Central memory CD8-positive, alpha-beta T cell (primary cell): ENCODE results near the gene ENPP6.

ENCODE experiments used
- ATAC-seq: fragments of 150-1000 bp; cut with Tn5 transposase; replicated peaks from 2 replicates; pipeline ENCODE4 v1.10.0; 2022; ENCODE audit warnings: mild to moderate bottlenecking, moderate FRiP score, moderate number of reproducible peaks; ENCODE audit not compliant: poor library complexity, severe bottlenecking; ENCODE audit errors: extremely low read depth
- DNase-seq, 2 donors: peaks; one replicate each; pipeline ENCODE4 v3.0.0; 2021; ENCODE audit warnings: low spot score in 2 of 2
- H3K27ac Mint-ChIP-seq: one replicate; pipeline ENCODE4 v1.8.0; 2022; ENCODE audit warnings: low read depth, mild to moderate bottlenecking, moderate library complexity, mixed read lengths
- H3K27me3 Mint-ChIP-seq: one replicate; pipeline ENCODE4 v1.8.0; 2022; ENCODE audit warnings: mixed read lengths
- H3K36me3 Mint-ChIP-seq: one replicate; pipeline ENCODE4 v1.8.0; 2022; ENCODE audit warnings: mild to moderate bottlenecking, moderate library complexity, mixed read lengths; ENCODE audit not compliant: insufficient read depth
- H3K4me1 Mint-ChIP-seq: one replicate; pipeline ENCODE4 v1.8.0; 2022; ENCODE audit warnings: mixed read lengths
- H3K4me3 Mint-ChIP-seq: one replicate; pipeline ENCODE4 v1.8.0; 2022; ENCODE audit warnings: mild to moderate bottlenecking, moderate library complexity, mixed read lengths
- H3K9me3 Mint-ChIP-seq: one replicate; pipeline ENCODE4 v1.8.0; 2022; ENCODE audit warnings: mixed read lengths

ENPP6 gene

GRCh38 chr4:184197536-184198082, 20.1 kb downstream of the ENPP6 start:
- no peak for ATAC-seq
- H3K9me3 Mint-ChIP-seq: no peaks in the 10 kb centered on the region
- H3K4me3 Mint-ChIP-seq: no peak overlapping the region
- H3K4me1 Mint-ChIP-seq: no peaks in the 10 kb centered on the region
- no peak overlapping the region for H3K27ac Mint-ChIP-seq
- H3K36me3 Mint-ChIP-seq: peaks cover 2% of the 10 kb centered on the region
- DNase-seq: no peak
- peaks cover 35% of the 10 kb centered on the region for H3K27me3 Mint-ChIP-seq

DNA sequence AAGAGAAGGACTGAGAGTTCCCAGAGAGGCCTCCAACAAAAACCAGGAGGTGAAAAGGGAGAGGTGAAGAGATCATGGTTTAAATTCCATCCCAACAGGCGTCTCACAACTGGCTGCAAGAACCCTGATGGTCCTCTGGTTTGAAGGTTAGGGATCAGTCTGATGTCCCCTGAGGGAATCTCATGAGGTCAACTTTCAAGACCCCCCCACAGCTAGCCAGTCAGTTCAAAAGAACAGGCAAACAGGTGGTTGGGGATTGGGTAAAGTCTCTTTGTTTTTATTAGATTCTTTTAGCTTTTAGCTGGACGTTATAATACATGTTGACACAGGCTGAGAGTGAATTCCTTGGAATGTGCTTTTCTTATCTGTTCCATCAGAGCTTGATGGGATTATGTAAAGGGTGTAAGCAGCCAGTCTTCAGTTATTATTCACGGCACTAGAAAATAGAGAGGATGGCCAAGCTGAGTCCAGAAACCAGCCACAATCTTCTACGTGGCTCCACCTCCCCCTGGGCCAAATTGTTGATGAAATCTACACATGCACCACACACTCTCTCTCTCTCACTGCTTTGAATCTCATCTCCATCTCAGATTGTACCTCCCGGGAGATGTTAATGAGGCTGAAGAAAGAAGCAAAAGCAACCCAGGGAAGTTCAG, 20.8 kb downstream of the ENPP6 start:
- Mint-ChIP-seq H3K27me3 (peaks cover 35% of the 10 kb centered on the region), H3K9me3 (no peaks in the 10 kb centered on the region), H3K4me1 (no peaks in the 10 kb centered on the region), H3K4me3 (no peak overlapping the region), H3K27ac (no peak overlapping the region), H3K36me3 (peaks cover 2% of the 10 kb centered on the region)
- ATAC-seq (no peak), DNase-seq (no peak)

DNA sequence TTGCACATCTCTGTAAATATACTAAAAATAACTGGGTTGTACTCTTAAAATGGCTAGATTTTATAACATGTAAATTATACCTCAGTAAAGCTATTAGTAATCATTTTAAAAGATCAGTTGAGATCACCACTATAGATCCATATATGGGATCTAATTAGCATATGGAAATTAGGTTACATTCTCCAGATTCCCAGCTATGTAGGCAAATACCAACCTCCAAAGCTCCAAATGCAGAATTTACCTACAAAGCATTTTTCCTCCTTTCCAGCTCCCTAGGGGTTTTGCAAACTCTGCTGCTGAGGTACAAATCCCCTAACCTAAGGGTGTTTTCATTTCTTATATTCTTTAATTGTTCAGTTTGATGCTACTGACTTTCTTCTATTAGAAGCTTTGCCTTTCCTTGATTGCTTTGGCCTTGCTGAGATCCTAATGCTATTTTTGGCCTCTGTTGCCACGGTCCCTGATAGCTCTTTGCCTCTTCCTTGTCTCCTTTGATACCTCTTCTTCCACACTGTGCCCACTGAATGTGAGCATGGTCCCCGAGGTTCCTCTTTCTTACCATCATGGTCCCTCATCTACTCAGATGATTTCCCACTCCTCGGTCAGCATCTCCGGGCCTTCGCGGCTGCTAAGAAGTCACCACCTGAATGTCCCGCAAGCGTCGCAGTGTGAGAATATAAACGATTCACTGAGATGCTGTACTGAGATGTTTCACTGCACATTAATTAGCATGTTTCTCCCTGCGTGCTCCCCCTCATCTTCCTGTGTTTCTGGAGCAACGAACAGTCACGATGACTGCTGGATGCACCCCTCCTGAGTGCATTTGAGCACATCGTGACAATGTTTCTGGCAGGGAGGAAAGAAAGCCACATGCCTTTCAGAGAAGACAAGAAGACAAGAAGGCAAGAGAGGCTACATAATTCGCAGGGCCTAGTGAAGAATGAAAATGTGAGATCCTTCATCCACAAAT, 23.8 kb downstream of the ENPP6 start:
- H3K4me1 Mint-ChIP-seq: no peaks in the 10 kb centered on the region
- H3K27ac Mint-ChIP-seq: no peak overlapping the region
- DNase-seq (no peak), ATAC-seq (no peak)
- peaks cover 40% of the 10 kb centered on the region for H3K27me3 Mint-ChIP-seq
- H3K36me3 Mint-ChIP-seq: peaks cover 2% of the 10 kb centered on the region
- H3K9me3 Mint-ChIP-seq: no peaks in the 10 kb centered on the region
- no peak overlapping the region for H3K4me3 Mint-ChIP-seq

DNA sequence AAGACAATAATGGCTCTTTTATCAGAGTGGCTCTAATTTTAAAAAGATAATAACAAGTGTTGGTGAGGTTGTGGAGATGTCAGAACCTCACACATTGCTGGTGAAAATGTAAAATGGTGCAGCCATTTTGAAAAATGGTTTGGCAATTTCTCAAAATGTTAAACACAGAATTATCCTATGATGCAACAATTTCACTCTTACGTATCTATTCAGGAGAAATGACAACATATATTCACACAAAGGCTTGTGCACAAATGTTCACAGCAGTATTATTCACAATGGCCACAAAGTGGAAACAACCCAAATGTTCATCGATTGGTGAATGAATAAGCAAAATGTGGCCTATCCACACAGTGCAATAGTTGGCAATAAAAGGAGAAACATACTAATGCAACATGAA, 24.7 kb downstream of the ENPP6 start:
- no peak overlapping the region for H3K27ac Mint-ChIP-seq
- peaks cover 2% of the 10 kb centered on the region for H3K36me3 Mint-ChIP-seq
- ATAC-seq (no peak), DNase-seq (no peak)
- peaks cover 40% of the 10 kb centered on the region for H3K27me3 Mint-ChIP-seq
- H3K4me3 Mint-ChIP-seq: no peak overlapping the region
- H3K9me3 Mint-ChIP-seq: no peaks in the 10 kb centered on the region
- H3K4me1 Mint-ChIP-seq: no peaks in the 10 kb centered on the region

GRCh38 chr4:184191267-184191666, 26.4 kb downstream of the ENPP6 start:
- no peak overlapping the region for H3K4me3 Mint-ChIP-seq
- no peak for DNase-seq
- H3K9me3 Mint-ChIP-seq: no peaks in the 10 kb centered on the region
- H3K27me3 Mint-ChIP-seq: peaks cover 32% of the 10 kb centered on the region
- H3K36me3 Mint-ChIP-seq: peaks cover 2% of the 10 kb centered on the region
- no peaks in the 10 kb centered on the region for H3K4me1 Mint-ChIP-seq
- ATAC-seq: no peak
- no peak overlapping the region for H3K27ac Mint-ChIP-seq

GRCh38 chr4:184190711-184191110, 27.0 kb downstream of the ENPP6 start:
- Mint-ChIP-seq H3K27ac (no peak overlapping the region), H3K4me3 (no peak overlapping the region), H3K9me3 (no peaks in the 10 kb centered on the region), H3K27me3 (peaks cover 31% of the 10 kb centered on the region), H3K36me3 (peaks cover 2% of the 10 kb centered on the region), H3K4me1 (no peaks in the 10 kb centered on the region)
- ATAC-seq (no peak), DNase-seq (no peak)

DNA sequence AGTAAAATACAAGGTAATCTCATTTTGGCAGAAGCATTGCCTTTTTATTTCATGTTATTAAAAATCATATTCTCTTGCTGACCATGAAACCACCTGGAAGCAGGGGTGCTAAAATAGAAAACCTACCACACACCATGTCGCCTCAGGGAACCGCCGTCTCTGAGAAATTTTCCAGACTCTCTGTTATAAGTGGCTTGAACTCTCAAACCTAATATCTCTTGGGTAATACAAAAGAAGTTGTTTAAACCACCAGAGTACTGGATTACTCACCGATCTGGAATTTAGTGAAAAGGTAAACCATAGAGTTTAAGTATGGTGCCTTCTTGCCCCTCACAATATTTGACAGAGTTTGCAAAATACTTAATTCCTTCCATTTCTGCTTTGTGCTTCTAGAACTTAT, 27.7 kb downstream of the ENPP6 start:
- ATAC-seq: no peak
- Mint-ChIP-seq H3K4me1 (no peaks in the 10 kb centered on the region), H3K9me3 (no peaks in the 10 kb centered on the region), H3K36me3 (peaks cover 2% of the 10 kb centered on the region), H3K27me3 (peaks cover 27% of the 10 kb centered on the region), H3K4me3 (no peak overlapping the region), H3K27ac (no peak overlapping the region)
- DNase-seq: no peak

DNA sequence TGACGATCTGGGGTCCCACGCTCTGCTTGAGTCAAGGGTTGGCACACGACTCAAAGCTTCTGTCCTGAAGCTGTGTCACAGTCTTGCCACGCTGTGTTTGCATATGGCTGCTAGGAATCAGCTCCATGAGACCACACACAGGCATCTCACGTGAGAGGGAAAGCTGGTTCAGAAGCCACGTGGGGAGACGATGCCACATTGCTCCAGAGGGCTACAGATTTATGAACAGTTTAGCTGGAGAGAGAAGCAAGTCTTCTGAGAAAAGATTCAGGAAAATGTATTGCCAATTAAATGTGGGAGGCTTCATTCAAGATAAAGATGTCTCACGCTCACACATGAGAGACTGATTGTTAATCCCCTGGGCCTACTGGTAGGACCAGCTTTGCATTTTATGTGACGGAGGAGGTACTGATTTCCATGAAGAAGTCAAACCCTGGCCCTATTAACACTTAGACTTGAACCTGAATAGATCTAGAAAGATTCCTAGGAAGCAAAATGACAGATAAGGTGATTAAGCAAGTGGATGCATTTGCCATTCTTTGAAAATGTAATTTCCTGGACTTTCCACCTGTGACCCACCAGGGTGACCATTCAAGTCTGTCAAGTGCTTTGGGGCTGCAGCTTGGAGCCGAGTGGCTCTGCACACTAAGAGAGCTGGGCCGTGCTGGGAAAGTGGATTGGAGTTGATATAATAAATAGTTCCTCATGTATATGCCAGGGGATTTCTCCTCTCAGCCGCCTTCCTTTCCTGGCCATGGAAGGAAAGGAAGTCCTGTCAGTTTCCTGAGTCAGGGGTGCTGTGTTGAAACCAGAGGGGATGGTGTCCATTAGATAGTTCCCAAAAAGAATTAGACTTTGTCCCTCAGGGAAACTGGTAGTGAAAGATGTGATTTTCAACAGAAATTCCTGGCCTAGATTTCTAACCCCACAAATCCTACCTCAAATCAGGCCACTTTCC, 29.0 kb downstream of the ENPP6 start:
- no peaks in the 10 kb centered on the region for H3K4me1 Mint-ChIP-seq
- H3K4me3 Mint-ChIP-seq: no peak overlapping the region
- DNase-seq: no peak

GRCh38 chr4:184177271-184177670, 40.4 kb downstream of the ENPP6 start:
- H3K36me3 Mint-ChIP-seq: no peaks in the 10 kb centered on the region
- H3K9me3 Mint-ChIP-seq: peaks cover 11% of the 10 kb centered on the region
- no peak for ATAC-seq
- peaks cover 89% of the 10 kb centered on the region for H3K27me3 Mint-ChIP-seq
- DNase-seq: no peak
- H3K27ac Mint-ChIP-seq: no peak overlapping the region
- no peak overlapping the region for H3K4me3 Mint-ChIP-seq
- H3K4me1 Mint-ChIP-seq: no peaks in the 10 kb centered on the region

More for the DNA sequence above, 29.0 kb downstream of the ENPP6 start:
- Mint-ChIP-seq H3K9me3 (no peaks in the 10 kb centered on the region), H3K27ac (no peak overlapping the region), H3K36me3 (peaks cover 1% of the 10 kb centered on the region), H3K27me3 (peaks cover 27% of the 10 kb centered on the region)
- no peak for ATAC-seq

GRCh38 chr4:184174571-184175488, 42.8 kb downstream of the ENPP6 start:
- no peak for ATAC-seq
- H3K27ac Mint-ChIP-seq: no peak overlapping the region
- no peak overlapping the region for H3K4me3 Mint-ChIP-seq
- peaks cover 9% of the 10 kb centered on the region for H3K9me3 Mint-ChIP-seq
- H3K36me3 Mint-ChIP-seq: no peaks in the 10 kb centered on the region
- no peak for DNase-seq
- H3K4me1 Mint-ChIP-seq: no peaks in the 10 kb centered on the region
- H3K27me3 Mint-ChIP-seq: peaks cover 90% of the 10 kb centered on the region

- Mint-ChIP-seq H3K9me3 (no peaks in the 10 kb centered on the region), H3K36me3 (no peaks in the 10 kb centered on the region), H3K4me3 (no peak overlapping the region), H3K27ac (no peak overlapping the region), H3K27me3 (peaks cover 94% of the 10 kb centered on the region), H3K4me1 (peaks cover 6% of the 10 kb centered on the region)
- ATAC-seq (no peak), DNase-seq (no peak)
Observed at GRCh38 chr4:184171011-184171410, 46.7 kb downstream of the ENPP6 start.
